ENCODE data around the gene UQCRC1.
"Not testable (repeated sequence)": the region's sequence is repeated elsewhere in the genome, so short reads cannot be mapped to it uniquely, and the experiment has no call there.

UQCRC1 gene

DNA sequence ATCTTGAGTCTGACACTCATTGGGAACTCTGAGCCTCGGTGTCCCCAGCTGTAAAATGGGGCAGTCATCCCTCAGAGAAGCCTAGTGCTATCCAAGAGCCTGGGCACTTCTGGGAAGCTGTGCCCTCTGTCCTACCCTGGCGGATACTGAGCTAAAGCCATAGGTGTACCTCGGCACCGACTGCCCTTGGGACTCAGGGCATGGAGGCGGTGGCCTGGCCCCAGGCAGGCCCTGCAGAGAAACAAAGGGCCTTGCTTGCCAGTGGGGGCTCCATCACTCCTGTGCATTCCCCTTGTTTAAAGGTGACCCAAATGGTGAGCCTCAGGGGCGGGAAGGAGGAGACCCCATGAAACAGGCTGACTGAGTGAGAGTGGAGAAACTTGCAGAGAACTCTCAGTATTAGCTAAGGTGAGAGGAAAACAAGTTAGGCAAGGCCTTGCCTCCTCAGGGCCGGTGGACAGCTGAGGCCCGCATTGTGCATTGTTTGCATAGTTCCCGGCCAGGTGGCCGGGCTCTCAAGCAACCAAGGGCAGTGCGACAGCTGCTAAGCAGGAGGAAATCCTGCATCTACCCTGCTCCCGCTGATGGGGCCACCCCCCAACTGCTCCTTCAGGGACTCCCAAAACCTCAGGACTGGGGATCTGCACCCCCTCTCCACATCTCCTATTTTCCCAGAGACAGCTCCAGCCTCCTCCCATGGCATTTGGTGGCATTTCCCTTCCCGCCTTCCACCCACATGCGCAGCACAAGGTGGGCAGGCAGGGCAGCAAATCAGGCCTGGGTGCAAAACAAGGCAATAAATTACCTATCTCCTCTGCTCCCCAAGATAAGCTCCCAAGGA, 57.1 kb downstream of the UQCRC1 start:
- Histone ChIP-seq H3K9me3 (ENCODE audit: control insufficient read depth, insufficient read depth, low read length) (no peaks in the 10 kb centered on the region), H3K4me1 (ENCODE audit: control insufficient read depth, insufficient read depth, low read length) (peaks cover 7% of the 10 kb centered on the region), H3K9ac (ENCODE audit: low read depth, low read length) (no peak overlapping the region), H3K36me3 (ENCODE audit: control insufficient read depth, insufficient read depth, low read length) (peaks cover 21% of the 10 kb centered on the region), H3K27ac (ENCODE audit: low read depth, low read length) (no peak overlapping the region), H3K4me3 (ENCODE audit: low read depth, low read length) (no peak overlapping the region), H3K27me3 (ENCODE audit: control insufficient read depth, insufficient read depth, low read length) (no peaks in the 10 kb centered on the region)

DNA sequence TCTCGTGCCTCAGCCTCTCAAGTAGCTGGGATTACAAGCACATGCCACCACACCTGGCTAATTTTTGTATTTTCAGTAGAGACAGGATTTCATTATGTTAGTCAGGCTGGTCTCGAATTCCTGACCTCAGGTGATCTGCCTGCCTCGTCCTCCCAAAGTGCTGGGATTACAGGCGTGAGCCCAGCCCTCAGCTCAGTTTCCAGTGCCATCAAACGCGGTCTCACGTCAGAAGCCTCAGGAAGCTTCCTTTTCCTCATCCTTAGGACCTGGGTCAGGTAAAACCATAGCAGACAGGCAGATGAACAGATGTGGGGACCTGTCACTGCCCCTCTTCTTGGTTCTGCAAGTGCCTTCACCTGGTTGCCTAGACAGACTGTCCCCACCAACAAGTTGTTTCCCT, 57.8 kb downstream of the UQCRC1 start:
- H3K4me3 ChIP-seq (ENCODE audit: low read depth, low read length); H3K27ac ChIP-seq (ENCODE audit: low read depth, low read length); H3K9ac ChIP-seq (ENCODE audit: low read depth, low read length); H3K9me3 ChIP-seq (ENCODE audit: control insufficient read depth, insufficient read depth, low read length); H3K27me3 ChIP-seq (ENCODE audit: control insufficient read depth, insufficient read depth, low read length); H3K4me1 ChIP-seq (ENCODE audit: control insufficient read depth, insufficient read depth, low read length): not testable (repeated sequence)
- H3K36me3 ChIP-seq (ENCODE audit: control insufficient read depth, insufficient read depth, low read length): peaks cover 28% of the 10 kb centered on the region
